Loucy (cell line): ENCODE data around the gene AFG3L2.

Experiments
- EZH2phosphoT487 ChIP-seq: fragments of 200-600 bp; IDR thresholded peaks from 2 replicates; pipeline ENCODE4 v1.6.1; 2018; ENCODE audit warnings: antibody characterized with exemption, mild to moderate bottlenecking, moderate library complexity, borderline replicate concordance
- TF ChIP-seq, protein P1 (sequence below): fragments of 200-600 bp; sonication (generic); conservative IDR thresholded peaks from 2 replicates; pipeline ENCODE4 v1.5.1; 2014; ENCODE audit warnings: mild to moderate bottlenecking, antibody characterized with exemption, low read length

DNA sequence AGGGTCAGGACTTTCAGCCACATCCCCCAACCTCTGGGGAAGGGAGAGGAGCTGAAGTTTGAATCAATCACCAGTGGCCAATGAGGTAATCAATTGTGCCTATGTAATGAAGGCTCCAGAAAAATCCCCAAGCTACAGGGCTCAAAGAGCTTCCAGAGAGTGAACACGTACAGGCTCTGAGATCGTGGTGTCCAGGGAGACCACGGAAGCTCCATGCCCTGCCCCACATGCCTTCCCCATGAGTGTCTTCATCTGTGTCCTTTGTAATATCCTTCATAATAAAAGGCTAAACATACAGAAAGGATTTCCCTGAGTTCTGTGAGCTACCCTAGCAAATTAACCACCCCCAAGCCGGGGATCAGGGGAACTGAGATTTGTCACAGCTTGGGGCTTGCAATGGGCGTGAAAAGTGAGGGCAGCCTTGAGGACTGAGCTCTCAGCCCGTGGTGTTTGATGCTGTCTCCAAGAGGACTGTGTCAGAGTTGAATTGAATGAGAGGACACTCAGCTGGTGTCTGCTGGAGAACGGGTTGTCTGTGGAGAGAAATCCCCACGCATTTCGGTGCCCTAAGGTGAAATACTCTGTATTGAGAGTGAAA, 94.5 kb downstream of the AFG3L2 start:
- TF ChIP-seq, protein P1, sequence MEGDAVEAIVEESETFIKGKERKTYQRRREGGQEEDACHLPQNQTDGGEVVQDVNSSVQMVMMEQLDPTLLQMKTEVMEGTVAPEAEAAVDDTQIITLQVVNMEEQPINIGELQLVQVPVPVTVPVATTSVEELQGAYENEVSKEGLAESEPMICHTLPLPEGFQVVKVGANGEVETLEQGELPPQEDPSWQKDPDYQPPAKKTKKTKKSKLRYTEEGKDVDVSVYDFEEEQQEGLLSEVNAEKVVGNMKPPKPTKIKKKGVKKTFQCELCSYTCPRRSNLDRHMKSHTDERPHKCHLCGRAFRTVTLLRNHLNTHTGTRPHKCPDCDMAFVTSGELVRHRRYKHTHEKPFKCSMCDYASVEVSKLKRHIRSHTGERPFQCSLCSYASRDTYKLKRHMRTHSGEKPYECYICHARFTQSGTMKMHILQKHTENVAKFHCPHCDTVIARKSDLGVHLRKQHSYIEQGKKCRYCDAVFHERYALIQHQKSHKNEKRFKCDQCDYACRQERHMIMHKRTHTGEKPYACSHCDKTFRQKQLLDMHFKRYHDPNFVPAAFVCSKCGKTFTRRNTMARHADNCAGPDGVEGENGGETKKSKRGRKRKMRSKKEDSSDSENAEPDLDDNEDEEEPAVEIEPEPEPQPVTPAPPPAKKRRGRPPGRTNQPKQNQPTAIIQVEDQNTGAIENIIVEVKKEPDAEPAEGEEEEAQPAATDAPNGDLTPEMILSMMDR, result no peak
- no peak for TF ChIP-seq EZH2phosphoT487
